K562 (cell line): ENCODE measurements around the gene PBXIP1. TPM values are rescaled to one million over a fixed set of nuclear protein-coding genes. Genes with fewer than 3 reads are reported as not detected.

ENCODE experiments used
- BRCA1 ChIP-seq, 2 experiments: fragments of 450-650 bp in 1 of 2; sonication (generic) in 1 of 2; formaldehyde crosslinking in 1 of 2; IDR thresholded peaks; 2 replicates each; pipeline versions ENCODE4 v1.5.0 to v1.6.1; 2017 to 2020; ENCODE audit warnings: mild to moderate bottlenecking in 1 of 2, missing genetic modification reagents in 1 of 2
- EGR1 ChIP-seq: fragments of 450-650 bp; conservative IDR thresholded peaks from 2 replicates; pipeline ENCODE4 v1.6.1; 2017; ENCODE audit warnings: mild to moderate bottlenecking
- ETV5 ChIP-seq: sonication (generic); formaldehyde crosslinking; IDR thresholded peaks from 2 replicates; pipeline ENCODE4 v1.4.0; 2020; ENCODE audit warnings: low read depth, mild to moderate bottlenecking, missing genetic modification reagents
- GABPB1 ChIP-seq: sonication (generic); formaldehyde crosslinking; IDR thresholded peaks from 2 replicates; pipeline ENCODE4 v1.8.0; 2022; ENCODE audit warnings: mild to moderate bottlenecking, missing genetic modification reagents
- HCFC1 ChIP-seq: IDR thresholded peaks from 2 replicates; pipeline ENCODE4 v1.6.1; 2012; ENCODE audit warnings: low read depth, low read length, improper control_type of control experiment
- HMBOX1 ChIP-seq: sonication (generic); IDR thresholded peaks from 2 replicates; pipeline ENCODE4 v1.6.1; 2016
- JUN ChIP-seq, 2 experiments: sonication (generic) in 1 of 2; formaldehyde crosslinking in 1 of 2; IDR thresholded peaks; 2 replicates each; pipeline versions ENCODE4 v1.6.1 to v1.8.0; 2012 to 2022; ENCODE audit warnings: borderline replicate concordance in 2 of 2, mild to moderate bottlenecking in 2 of 2, improper control_type of control experiment in 1 of 2, low read depth in 1 of 2, low read length in 1 of 2, missing genetic modification reagents in 1 of 2
- MTF1 ChIP-seq: fragments of 250-450 bp; sonication (Bioruptor Pico); IDR thresholded peaks from 2 replicates; pipeline ENCODE4 v1.9.0; 2021; ENCODE audit warnings: moderate library complexity, mild to moderate bottlenecking, inconsistent platforms, borderline replicate concordance
- MXD1 ChIP-seq: fragments of 250-450 bp; sonication (Bioruptor Pico); IDR thresholded peaks from 2 replicates; pipeline ENCODE4 v1.8.0; 2021; ENCODE audit warnings: borderline replicate concordance, mild to moderate bottlenecking, moderate library complexity; ENCODE audit not compliant: poor library complexity, severe bottlenecking
- RBM34 ChIP-seq: fragments of 200-400 bp; formaldehyde crosslinking; IDR thresholded peaks from 2 replicates; pipeline ENCODE4 v1.6.1; 2018; ENCODE audit warnings: low read length, borderline replicate concordance; ENCODE audit not compliant: insufficient read depth
- TBP ChIP-seq: optimal IDR thresholded peaks from 2 replicates; pipeline ENCODE3; 2011; ENCODE audit warnings: low read depth, low read length, improper control_type of control experiment
- TCF7L2 ChIP-seq: fragments of 150-350 bp; IDR thresholded peaks from 2 replicates; pipeline ENCODE4 v1.6.1; 2016; ENCODE audit warnings: low read depth, mild to moderate bottlenecking, low read length, moderate library complexity
- ZNF354B ChIP-seq: fragments of 250-450 bp; sonication (Bioruptor Pico); IDR thresholded peaks from 2 replicates; pipeline ENCODE4 v1.4.0; 2020
- ZNF384 ChIP-seq: IDR thresholded peaks from 2 replicates; pipeline ENCODE4 v1.6.1; 2012; ENCODE audit warnings: low read depth, low read length, improper control_type of control experiment
- polyA plus RNA-seq, 8 experiments: library from polyadenylated mRNA; depleted of rRNA in 4 of 8; stranded (reverse) in 5 of 8; unstranded in 3 of 8; fragments of >200 nt; fragmentation: Nextera tagmentation in 2 of 8; fragmentation: Illumina TruSeq in 1 of 8; extraction: Ambion mirVana in 2 of 8; extraction: Trizol in 1 of 8; gene quantifications; 2 replicates each; pipeline versions ENCODE4 v1.2.1 to v1.2.3, GENCODE V29; 2011 to 2014; ENCODE audit warnings: inconsistent platforms in 1 of 8, missing spikeins in 1 of 8
- total RNA-seq, 7 experiments: library from RNA; depleted of rRNA in 6 of 7; stranded (reverse); fragments of >200 nt in 6 of 7; fragmentation: Illumina TruSeq in 2 of 7; extraction: Trizol in 2 of 7; gene quantifications; 2 replicates each; pipeline versions ENCODE4 v1.2.1 to v1.2.3, GENCODE V29; 2011 to 2021; ENCODE audit warnings: low replicate concordance in 1 of 7
- TF ChIP-seq, protein P1 (sequence below): IDR thresholded peaks from 2 replicates; pipeline ENCODE4 v1.6.1; 2011; ENCODE audit not compliant: insufficient read length; ENCODE audit errors: extremely low read depth
- TF ChIP-seq, protein P2 (sequence below): fragments of 450-650 bp; IDR thresholded peaks from 2 replicates; pipeline ENCODE4 v1.6.1; 2018; ENCODE audit not compliant: partially characterized antibody

PBXIP1 gene
- total and polyA plus RNA-seq, 9 of the 15 experiments (the other 6 are each of a cell fraction or from before 2014, with no cell fraction given), result 0.13 to 8.3 (median 5.8) TPM

- TF ChIP-seq MXD1 (CRISPR knock-in tag) (no peak), GABPB1 (peak; percentile 95), TBP (peak; percentile 70), HCFC1 (peak; percentile 57), TCF7L2 (peak; percentile 83), ETV5 (CRISPR knock-in tag) (peak; percentile 90), BRCA1 (IDR thresholded peaks at IDR 0.05) (no peak), BRCA1 (CRISPR knock-in tag; IDR thresholded peaks at IDR 0.05) (no peak), RBM34 (peak; percentile 27; the same call in 1 of the 2 replicates), JUN (IDR thresholded peaks at IDR 0.05; ENCODE audit: borderline replicate concordance, low read depth, low read length) (no peak), JUN (CRISPR knock-in tag; IDR thresholded peaks at IDR 0.05; ENCODE audit: borderline replicate concordance) (no peak), ZNF384 (no peak), EGR1 (peak; percentile 83), ZNF354B (CRISPR knock-in tag) (no peak), MTF1 (CRISPR knock-in tag) (no peak), HMBOX1 (no peak)
- TF ChIP-seq, protein P1, sequence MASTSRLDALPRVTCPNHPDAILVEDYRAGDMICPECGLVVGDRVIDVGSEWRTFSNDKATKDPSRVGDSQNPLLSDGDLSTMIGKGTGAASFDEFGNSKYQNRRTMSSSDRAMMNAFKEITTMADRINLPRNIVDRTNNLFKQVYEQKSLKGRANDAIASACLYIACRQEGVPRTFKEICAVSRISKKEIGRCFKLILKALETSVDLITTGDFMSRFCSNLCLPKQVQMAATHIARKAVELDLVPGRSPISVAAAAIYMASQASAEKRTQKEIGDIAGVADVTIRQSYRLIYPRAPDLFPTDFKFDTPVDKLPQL, result no peak
- TF ChIP-seq, protein P2, sequence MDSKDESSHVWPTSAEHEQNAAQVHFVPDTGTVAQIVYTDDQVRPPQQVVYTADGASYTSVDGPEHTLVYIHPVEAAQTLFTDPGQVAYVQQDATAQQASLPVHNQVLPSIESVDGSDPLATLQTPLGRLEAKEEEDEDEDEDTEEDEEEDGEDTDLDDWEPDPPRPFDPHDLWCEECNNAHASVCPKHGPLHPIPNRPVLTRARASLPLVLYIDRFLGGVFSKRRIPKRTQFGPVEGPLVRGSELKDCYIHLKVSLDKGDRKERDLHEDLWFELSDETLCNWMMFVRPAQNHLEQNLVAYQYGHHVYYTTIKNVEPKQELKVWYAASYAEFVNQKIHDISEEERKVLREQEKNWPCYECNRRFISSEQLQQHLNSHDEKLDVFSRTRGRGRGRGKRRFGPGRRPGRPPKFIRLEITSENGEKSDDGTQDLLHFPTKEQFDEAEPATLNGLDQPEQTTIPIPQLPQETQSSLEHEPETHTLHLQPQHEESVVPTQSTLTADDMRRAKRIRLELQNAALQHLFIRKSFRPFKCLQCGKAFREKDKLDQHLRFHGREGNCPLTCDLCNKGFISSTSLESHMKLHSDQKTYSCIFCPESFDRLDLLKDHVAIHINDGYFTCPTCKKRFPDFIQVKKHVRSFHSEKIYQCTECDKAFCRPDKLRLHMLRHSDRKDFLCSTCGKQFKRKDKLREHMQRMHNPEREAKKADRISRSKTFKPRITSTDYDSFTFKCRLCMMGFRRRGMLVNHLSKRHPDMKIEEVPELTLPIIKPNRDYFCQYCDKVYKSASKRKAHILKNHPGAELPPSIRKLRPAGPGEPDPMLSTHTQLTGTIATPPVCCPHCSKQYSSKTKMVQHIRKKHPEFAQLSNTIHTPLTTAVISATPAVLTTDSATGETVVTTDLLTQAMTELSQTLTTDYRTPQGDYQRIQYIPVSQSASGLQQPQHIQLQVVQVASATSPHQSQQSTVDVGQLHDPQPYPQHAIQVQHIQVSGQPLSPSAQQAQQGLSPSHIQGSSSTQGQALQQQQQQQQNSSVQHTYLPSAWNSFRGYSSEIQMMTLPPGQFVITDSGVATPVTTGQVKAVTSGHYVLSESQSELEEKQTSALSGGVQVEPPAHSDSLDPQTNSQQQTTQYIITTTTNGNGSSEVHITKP, result peak; percentile 99
These were observed 5.6 kb upstream of the PBXIP1 start, which contains the start of gene PYGO2 (continued) for GRCh38 chr1:154961207-154962155.
